Measurements from ENCODE around the gene CACFD1. TPM values are rescaled to one million over a fixed set of nuclear protein-coding genes. Genes with fewer than 3 reads are reported as not detected.
A peak's percentile ranks its signal among the peaks of the same experiment; 100 is the strongest.

The CACFD1 gene
- total RNA-seq, 1 experiment from 2014 or later = 22.5 TPM

DNA sequence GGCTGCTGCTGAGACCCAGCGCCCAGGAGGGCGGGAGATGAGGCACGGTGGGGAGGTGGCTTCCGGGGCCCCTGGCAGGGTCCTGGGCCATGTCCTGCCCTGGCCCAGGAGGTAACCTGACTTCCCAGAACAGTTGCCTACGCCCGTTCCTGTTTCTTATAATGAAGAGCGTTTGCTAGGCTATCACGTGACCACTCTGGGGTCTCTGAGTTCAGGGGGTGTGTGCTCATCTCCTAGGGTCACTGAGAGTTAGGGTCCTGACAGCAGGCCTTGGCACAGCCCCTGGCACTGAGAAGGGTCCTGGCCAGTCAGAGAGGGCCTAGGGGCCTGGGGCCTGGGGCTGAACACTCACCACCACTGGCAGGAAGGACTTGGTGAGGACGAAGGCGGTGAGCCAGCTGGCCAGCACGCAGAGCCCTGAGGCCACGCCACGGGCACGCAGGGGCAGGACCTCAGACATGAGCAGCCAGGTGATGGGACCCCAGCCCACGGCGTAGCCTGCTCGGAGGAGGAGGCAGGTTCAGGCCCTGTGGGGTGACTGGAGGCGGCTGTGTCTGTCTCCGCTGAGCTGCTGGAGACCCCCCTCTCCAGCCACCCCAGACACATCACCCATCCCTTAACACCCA, 13.1 kb downstream of the CACFD1 start (continued):
- TF ChIP-seq, protein P1, sequence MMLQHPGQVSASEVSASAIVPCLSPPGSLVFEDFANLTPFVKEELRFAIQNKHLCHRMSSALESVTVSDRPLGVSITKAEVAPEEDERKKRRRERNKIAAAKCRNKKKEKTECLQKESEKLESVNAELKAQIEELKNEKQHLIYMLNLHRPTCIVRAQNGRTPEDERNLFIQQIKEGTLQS (CRISPR knock-in tag; conservative IDR thresholded peaks at IDR 0.05) = no peak

DNA sequence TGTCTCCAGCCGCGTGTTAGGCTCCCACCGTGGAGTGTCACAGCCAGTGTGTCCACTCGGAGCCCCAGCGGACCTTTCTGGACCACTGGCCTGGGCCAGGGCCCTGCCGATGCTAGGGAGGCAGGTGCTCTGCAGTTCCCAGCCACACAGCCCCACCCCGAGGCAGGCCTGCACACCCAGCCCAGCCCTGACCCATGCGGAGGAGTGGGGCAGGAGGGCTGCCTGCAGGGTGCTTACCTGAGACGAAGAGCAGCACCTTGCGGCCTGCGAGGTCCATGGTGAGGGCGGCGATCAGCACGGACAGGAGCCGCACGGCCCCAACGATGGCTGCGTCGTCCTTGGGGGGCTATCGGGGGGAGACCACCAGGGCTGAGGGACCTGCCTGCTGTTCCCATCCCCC, 14.0 kb downstream of the CACFD1 start:
- Mint-ChIP-seq H3K27ac (no peak overlapping the region), H3K27me3 (ENCODE audit: low read depth) (no peaks in the 10 kb centered on the region), H3K4me1 (peaks cover 8% of the 10 kb centered on the region; the same call in 1 of the 2 replicates), H3K9me3 (no peaks in the 10 kb centered on the region), H3K36me3 (peaks cover 3% of the 10 kb centered on the region; the same call in 1 of the 2 replicates), H3K4me3 (no peak overlapping the region)
- no peak for ATAC-seq
- CTCF ChIA-PET = interaction anchor here (0.5 kb wide), 1 partner anchor 43 kb away, joined by 3 read pairs; no protein-coding TSS in a partner anchor
- POLR2A ChIA-PET = no interaction called here
- TF ChIP-seq TCF7 (CRISPR knock-in tag; IDR thresholded peaks at IDR 0.05; ENCODE audit: low read depth) (0 out of 2 replicates have a peak, but pooled peaks have one; percentile 21), RORB (CRISPR knock-in tag; IDR thresholded peaks at IDR 0.05) (no peak)
- DNase-seq (ENCODE audit: low spot score) = no peak

DNA sequence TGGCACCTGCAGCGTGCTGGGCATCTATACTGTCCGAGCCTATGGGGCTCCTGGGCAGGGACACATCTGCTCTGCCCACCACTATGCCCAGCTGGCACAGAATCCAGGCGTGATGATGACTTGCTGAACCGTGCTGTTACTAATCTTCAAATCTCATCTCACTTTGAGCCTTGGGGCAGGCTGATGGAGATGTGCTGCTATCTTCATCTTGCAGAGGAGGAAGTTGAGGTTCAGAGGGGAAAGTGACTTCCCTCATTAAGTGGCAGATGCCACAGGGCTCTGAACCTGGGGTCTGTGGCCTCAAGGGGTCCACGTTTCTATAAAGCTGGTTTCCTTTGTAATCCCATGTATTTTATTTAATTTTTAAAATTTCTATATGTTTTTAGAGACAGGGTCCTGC, 14.4 kb downstream of the CACFD1 start:
- Mint-ChIP-seq H3K4me1 (peaks cover 8% of the 10 kb centered on the region; the same call in 1 of the 2 replicates), H3K27ac (no peak overlapping the region), H3K27me3 (ENCODE audit: low read depth) (no peaks in the 10 kb centered on the region), H3K9me3 (no peaks in the 10 kb centered on the region), H3K4me3 (no peak overlapping the region), H3K36me3 (peaks cover 3% of the 10 kb centered on the region; the same call in 1 of the 2 replicates)
- ATAC-seq (no peak), DNase-seq (ENCODE audit: low spot score) (no peak)
- CTCF ChIA-PET = interaction anchor here (0.6 kb wide), 1 partner anchor 11 kb away, joined by 3 read pairs; no protein-coding TSS in a partner anchor
- TF ChIP-seq, protein P2, sequence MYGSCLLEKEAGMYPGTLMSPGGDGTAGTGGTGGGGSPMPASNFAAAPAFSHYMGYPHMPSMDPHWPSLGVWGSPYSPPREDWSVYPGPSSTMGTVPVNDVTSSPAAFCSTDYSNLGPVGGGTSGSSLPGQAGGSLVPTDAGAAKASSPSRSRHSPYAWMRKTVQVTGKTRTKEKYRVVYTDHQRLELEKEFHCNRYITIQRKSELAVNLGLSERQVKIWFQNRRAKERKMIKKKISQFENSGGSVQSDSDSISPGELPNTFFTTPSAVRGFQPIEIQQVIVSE (CRISPR knock-in tag; IDR thresholded peaks at IDR 0.05; ENCODE audit: borderline replicate concordance) = no peak
- TF ChIP-seq PRRX2 (CRISPR knock-in tag; IDR thresholded peaks at IDR 0.05) (no peak), EMX1 (CRISPR knock-in tag; IDR thresholded peaks at IDR 0.05) (no peak), GABPB1 (CRISPR knock-in tag; IDR thresholded peaks at IDR 0.05) (no peak), FOXK1 (CRISPR knock-in tag; IDR thresholded peaks at IDR 0.05) (no peak), ELF4 (CRISPR knock-in tag; IDR thresholded peaks at IDR 0.05; ENCODE audit: low read depth) (no peak), ZNF396 (CRISPR knock-in tag; IDR thresholded peaks at IDR 0.05; ENCODE audit: borderline replicate concordance) (no peak)
- TF ChIP-seq, protein P3, sequence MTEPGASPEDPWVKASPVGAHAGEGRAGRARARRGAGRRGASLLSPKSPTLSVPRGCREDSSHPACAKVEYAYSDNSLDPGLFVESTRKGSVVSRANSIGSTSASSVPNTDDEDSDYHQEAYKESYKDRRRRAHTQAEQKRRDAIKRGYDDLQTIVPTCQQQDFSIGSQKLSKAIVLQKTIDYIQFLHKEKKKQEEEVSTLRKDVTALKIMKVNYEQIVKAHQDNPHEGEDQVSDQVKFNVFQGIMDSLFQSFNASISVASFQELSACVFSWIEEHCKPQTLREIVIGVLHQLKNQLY (CRISPR knock-in tag; IDR thresholded peaks at IDR 0.05) = no peak
- TF ChIP-seq, protein P4, sequence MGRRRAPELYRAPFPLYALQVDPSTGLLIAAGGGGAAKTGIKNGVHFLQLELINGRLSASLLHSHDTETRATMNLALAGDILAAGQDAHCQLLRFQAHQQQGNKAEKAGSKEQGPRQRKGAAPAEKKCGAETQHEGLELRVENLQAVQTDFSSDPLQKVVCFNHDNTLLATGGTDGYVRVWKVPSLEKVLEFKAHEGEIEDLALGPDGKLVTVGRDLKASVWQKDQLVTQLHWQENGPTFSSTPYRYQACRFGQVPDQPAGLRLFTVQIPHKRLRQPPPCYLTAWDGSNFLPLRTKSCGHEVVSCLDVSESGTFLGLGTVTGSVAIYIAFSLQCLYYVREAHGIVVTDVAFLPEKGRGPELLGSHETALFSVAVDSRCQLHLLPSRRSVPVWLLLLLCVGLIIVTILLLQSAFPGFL (CRISPR knock-in tag; IDR thresholded peaks at IDR 0.05; ENCODE audit: borderline replicate concordance) = no peak
- TF ChIP-seq, protein P5, sequence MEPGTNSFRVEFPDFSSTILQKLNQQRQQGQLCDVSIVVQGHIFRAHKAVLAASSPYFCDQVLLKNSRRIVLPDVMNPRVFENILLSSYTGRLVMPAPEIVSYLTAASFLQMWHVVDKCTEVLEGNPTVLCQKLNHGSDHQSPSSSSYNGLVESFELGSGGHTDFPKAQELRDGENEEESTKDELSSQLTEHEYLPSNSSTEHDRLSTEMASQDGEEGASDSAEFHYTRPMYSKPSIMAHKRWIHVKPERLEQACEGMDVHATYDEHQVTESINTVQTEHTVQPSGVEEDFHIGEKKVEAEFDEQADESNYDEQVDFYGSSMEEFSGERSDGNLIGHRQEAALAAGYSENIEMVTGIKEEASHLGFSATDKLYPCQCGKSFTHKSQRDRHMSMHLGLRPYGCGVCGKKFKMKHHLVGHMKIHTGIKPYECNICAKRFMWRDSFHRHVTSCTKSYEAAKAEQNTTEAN (CRISPR knock-in tag; IDR thresholded peaks at IDR 0.05) = no peak
- TF ChIP-seq, protein P1 (CRISPR knock-in tag; conservative IDR thresholded peaks at IDR 0.05) = no peak
- TF ChIP-seq, protein P6, sequence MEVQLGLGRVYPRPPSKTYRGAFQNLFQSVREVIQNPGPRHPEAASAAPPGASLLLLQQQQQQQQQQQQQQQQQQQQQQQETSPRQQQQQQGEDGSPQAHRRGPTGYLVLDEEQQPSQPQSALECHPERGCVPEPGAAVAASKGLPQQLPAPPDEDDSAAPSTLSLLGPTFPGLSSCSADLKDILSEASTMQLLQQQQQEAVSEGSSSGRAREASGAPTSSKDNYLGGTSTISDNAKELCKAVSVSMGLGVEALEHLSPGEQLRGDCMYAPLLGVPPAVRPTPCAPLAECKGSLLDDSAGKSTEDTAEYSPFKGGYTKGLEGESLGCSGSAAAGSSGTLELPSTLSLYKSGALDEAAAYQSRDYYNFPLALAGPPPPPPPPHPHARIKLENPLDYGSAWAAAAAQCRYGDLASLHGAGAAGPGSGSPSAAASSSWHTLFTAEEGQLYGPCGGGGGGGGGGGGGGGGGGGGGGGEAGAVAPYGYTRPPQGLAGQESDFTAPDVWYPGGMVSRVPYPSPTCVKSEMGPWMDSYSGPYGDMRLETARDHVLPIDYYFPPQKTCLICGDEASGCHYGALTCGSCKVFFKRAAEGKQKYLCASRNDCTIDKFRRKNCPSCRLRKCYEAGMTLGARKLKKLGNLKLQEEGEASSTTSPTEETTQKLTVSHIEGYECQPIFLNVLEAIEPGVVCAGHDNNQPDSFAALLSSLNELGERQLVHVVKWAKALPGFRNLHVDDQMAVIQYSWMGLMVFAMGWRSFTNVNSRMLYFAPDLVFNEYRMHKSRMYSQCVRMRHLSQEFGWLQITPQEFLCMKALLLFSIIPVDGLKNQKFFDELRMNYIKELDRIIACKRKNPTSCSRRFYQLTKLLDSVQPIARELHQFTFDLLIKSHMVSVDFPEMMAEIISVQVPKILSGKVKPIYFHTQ (CRISPR knock-in tag; IDR thresholded peaks at IDR 0.05) = no peak
- POLR2A ChIA-PET = no interaction called here

Measured in WTC11 (cell line).